BLaER1 (cell line): Measurements from ENCODE around the gene NCOA5.

Experiments used
- H3K27ac ChIP-seq: shearing (Covaris generic); formaldehyde crosslinking; 2 replicates; pipeline ENCODE4 v1.8.1; 2022
- H3K27me3 ChIP-seq: shearing (Covaris generic); formaldehyde crosslinking; 2 replicates; pipeline ENCODE4 v1.8.1; 2022
- H3K36me3 ChIP-seq: shearing (Covaris generic); formaldehyde crosslinking; 2 replicates; pipeline ENCODE4 v1.8.1; 2022
- H3K4me1 ChIP-seq: shearing (Covaris generic); formaldehyde crosslinking; 2 replicates; pipeline ENCODE4 v1.8.1; 2022
- H3K4me2 ChIP-seq: shearing (Covaris generic); formaldehyde crosslinking; 2 replicates; pipeline ENCODE4 v1.8.1; 2022
- H3K4me3 ChIP-seq: shearing (Covaris generic); formaldehyde crosslinking; 2 replicates; pipeline ENCODE4 v1.8.1; 2022
- H3K9ac ChIP-seq: shearing (Covaris generic); formaldehyde crosslinking; 2 replicates; pipeline ENCODE4 v1.8.1; 2022
- H3K9me3 ChIP-seq: shearing (Covaris generic); formaldehyde crosslinking; 2 replicates; pipeline ENCODE4 v1.8.1; 2022
- H4K20me1 ChIP-seq: shearing (Covaris generic); formaldehyde crosslinking; 2 replicates; pipeline ENCODE4 v1.8.1; 2022
- Cebpa-rat ChIP-seq: shearing (Covaris generic); IDR thresholded peaks from 2 replicates; pipeline ENCODE4 v1.8.1; 2022

Gene NCOA5

GRCh38 chr20:46083101-46083500 lies 6.7 kb downstream of the NCOA5 start:
- no peaks in the 10 kb centered on the region for H3K9me3 ChIP-seq
- H3K4me2 ChIP-seq: no peak overlapping the region
- TF ChIP-seq Cebpa-rat: no peak
- peaks cover 26% of the 10 kb centered on the region for H3K36me3 ChIP-seq
- H3K9ac ChIP-seq: no peak overlapping the region
- H3K4me3 ChIP-seq: no peak overlapping the region
- peaks cover 21% of the 10 kb centered on the region for H3K4me1 ChIP-seq
- peaks cover 100% of the 10 kb centered on the region for H4K20me1 ChIP-seq
- no peak overlapping the region for H3K27ac ChIP-seq
- H3K27me3 ChIP-seq: no peaks in the 10 kb centered on the region

GRCh38 chr20:46081074-46081473 lies 8.7 kb downstream of the NCOA5 start:
- Histone ChIP-seq H3K27ac (no peak overlapping the region), H3K4me2 (no peak overlapping the region), H3K36me3 (peaks cover 43% of the 10 kb centered on the region), H3K9ac (no peak overlapping the region), H3K4me3 (no peak overlapping the region), H3K27me3 (no peaks in the 10 kb centered on the region), H3K4me1 (0 out of 2 replicates have a peak, but pooled peaks cover 4% of the 10 kb centered on the region), H3K9me3 (no peaks in the 10 kb centered on the region), H4K20me1 (peaks cover 100% of the 10 kb centered on the region)
- TF ChIP-seq Cebpa-rat: no peak

- Histone ChIP-seq H3K4me2 (no peak overlapping the region), H3K36me3 (peaks cover 57% of the 10 kb centered on the region), H3K27ac (no peak overlapping the region), H3K4me3 (no peak overlapping the region), H3K9ac (no peak overlapping the region), H3K9me3 (no peaks in the 10 kb centered on the region), H3K27me3 (no peaks in the 10 kb centered on the region), H3K4me1 (0 out of 2 replicates have a peak, but pooled peaks cover 4% of the 10 kb centered on the region), H4K20me1 (peaks cover 100% of the 10 kb centered on the region)
- no peak for TF ChIP-seq Cebpa-rat
Measured at GRCh38 chr20:46078954-46079353, 10.8 kb downstream of the NCOA5 start.

GRCh38 chr20:46077642-46078305 lies 12.0 kb downstream of the NCOA5 start:
- Histone ChIP-seq H3K4me1 (no peaks in the 10 kb centered on the region), H3K9me3 (no peaks in the 10 kb centered on the region), H3K4me3 (no peak overlapping the region), H3K36me3 (peaks cover 63% of the 10 kb centered on the region), H4K20me1 (peaks cover 100% of the 10 kb centered on the region), H3K27me3 (no peaks in the 10 kb centered on the region), H3K4me2 (no peak overlapping the region), H3K9ac (no peak overlapping the region), H3K27ac (no peak overlapping the region)
- TF ChIP-seq Cebpa-rat: no peak

GRCh38 chr20:46076806-46077205 lies 13.0 kb downstream of the NCOA5 start:
- H3K9me3 ChIP-seq: no peaks in the 10 kb centered on the region
- TF ChIP-seq Cebpa-rat: no peak
- H3K4me3 ChIP-seq: no peak overlapping the region
- no peak overlapping the region for H3K9ac ChIP-seq
- H3K27ac ChIP-seq: no peak overlapping the region
- no peaks in the 10 kb centered on the region for H3K4me1 ChIP-seq
- H3K36me3 ChIP-seq: peaks cover 66% of the 10 kb centered on the region
- peaks cover 100% of the 10 kb centered on the region for H4K20me1 ChIP-seq
- H3K27me3 ChIP-seq: no peaks in the 10 kb centered on the region
- H3K4me2 ChIP-seq: no peak overlapping the region

- Histone ChIP-seq H3K4me2 (no peak overlapping the region), H3K4me1 (no peaks in the 10 kb centered on the region), H3K4me3 (no peak overlapping the region), H3K36me3 (peaks cover 75% of the 10 kb centered on the region), H3K27ac (no peak overlapping the region), H3K9ac (no peak overlapping the region), H3K9me3 (no peaks in the 10 kb centered on the region), H3K27me3 (no peaks in the 10 kb centered on the region), H4K20me1 (peaks cover 100% of the 10 kb centered on the region)
- no peak for TF ChIP-seq Cebpa-rat
Measured at GRCh38 chr20:46074006-46074405, 15.8 kb downstream of the NCOA5 start.

GRCh38 chr20:46073443-46073842 lies 16.3 kb downstream of the NCOA5 start:
- Histone ChIP-seq H3K27ac (no peak overlapping the region), H3K27me3 (no peaks in the 10 kb centered on the region), H3K36me3 (peaks cover 75% of the 10 kb centered on the region), H3K4me1 (no peaks in the 10 kb centered on the region), H3K4me3 (no peak overlapping the region), H3K9ac (no peak overlapping the region), H3K9me3 (no peaks in the 10 kb centered on the region), H3K4me2 (no peak overlapping the region), H4K20me1 (peaks cover 100% of the 10 kb centered on the region)
- no peak for TF ChIP-seq Cebpa-rat

DNA sequence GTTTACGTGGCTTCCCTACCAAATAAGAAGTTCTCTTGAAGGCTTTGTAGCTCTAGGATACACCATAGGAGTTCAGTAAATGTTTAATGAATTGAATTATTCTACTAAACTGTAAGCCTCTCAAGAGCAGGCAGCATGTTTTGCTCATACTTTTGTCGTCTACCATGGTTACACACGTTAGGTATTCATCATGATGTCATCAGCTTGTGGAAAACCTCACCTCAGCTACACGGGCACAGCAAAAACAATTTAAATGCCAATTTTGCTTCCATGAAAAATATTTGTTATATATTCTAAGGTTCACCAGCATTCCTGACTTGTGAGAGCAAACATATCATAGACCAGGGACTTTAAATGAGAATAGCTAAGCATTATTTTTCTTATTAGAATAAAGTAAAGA lies 16.7 kb downstream of the NCOA5 start:
- no peak overlapping the region for H3K4me3 ChIP-seq
- H3K27ac ChIP-seq: no peak overlapping the region
- no peaks in the 10 kb centered on the region for H3K27me3 ChIP-seq
- H3K36me3 ChIP-seq: peaks cover 75% of the 10 kb centered on the region
- H3K9ac ChIP-seq: no peak overlapping the region
- TF ChIP-seq Cebpa-rat: no peak
- peaks cover 100% of the 10 kb centered on the region for H4K20me1 ChIP-seq
- no peaks in the 10 kb centered on the region for H3K4me1 ChIP-seq
- H3K4me2 ChIP-seq: no peak overlapping the region
- no peaks in the 10 kb centered on the region for H3K9me3 ChIP-seq

DNA sequence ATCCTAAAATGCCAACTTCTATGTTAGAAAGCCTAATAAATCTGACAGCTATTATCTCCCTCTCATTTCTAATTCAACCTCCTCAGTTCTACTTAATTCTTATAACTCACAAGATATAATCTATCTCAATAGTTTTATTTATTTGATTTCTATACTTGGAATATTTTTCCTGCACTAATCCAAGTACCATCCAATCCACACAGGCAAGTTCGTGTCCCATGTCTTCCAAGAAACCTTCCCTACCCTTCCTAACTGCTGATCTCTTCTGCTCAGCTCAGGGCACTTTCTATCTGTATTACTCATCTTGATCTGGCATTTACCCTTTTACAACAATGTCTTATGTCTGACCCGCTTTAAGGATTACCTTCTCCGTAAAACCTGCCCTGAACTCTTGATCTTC lies 18.2 kb downstream of the NCOA5 start:
- no peaks in the 10 kb centered on the region for H3K9me3 ChIP-seq
- H3K36me3 ChIP-seq: peaks cover 74% of the 10 kb centered on the region
- H3K27me3 ChIP-seq: no peaks in the 10 kb centered on the region
- no peak overlapping the region for H3K4me2 ChIP-seq
- H3K27ac ChIP-seq: no peak overlapping the region
- no peak overlapping the region for H3K9ac ChIP-seq
- no peaks in the 10 kb centered on the region for H3K4me1 ChIP-seq
- TF ChIP-seq Cebpa-rat: no peak
- no peak overlapping the region for H3K4me3 ChIP-seq
- peaks cover 99% of the 10 kb centered on the region for H4K20me1 ChIP-seq

DNA sequence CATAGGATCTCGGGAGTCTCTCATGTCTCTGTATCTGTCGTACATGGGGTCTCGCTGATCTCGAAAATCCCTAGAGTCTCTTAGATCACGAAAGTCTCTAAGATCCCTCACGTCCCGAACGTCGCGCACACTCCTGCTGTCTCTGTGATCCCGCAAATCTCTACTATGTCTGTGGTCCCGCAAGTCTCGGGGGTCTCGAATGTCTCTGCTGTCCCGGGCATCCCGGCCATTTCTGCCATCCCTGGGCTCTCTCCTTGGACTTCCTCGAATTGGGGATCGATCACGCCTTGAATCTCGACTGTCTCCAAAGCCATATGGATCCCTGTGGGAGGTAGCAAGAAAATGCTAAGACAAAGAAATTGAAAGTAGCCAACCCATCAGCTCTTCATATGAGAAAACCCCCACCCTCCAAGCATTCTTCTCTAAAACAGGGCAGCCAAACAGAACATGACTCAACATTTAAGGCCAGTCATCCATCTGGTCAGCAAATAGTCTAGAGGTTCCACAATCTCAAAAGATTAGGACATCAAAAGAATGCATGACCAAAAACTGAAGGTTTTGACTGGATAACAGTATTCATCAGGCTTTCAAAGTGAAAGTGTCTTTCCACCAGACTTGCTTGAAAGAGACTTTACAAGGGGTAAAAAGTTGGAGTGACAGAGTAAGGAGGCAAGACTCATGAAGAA lies 19.4 kb downstream of the NCOA5 start:
- Histone ChIP-seq H3K4me3 (no peak overlapping the region), H3K4me1 (no peaks in the 10 kb centered on the region), H3K9ac (no peak overlapping the region), H3K9me3 (no peaks in the 10 kb centered on the region), H3K4me2 (no peak overlapping the region), H3K36me3 (peaks cover 78% of the 10 kb centered on the region), H4K20me1 (peaks cover 99% of the 10 kb centered on the region), H3K27ac (no peak overlapping the region), H3K27me3 (no peaks in the 10 kb centered on the region)
- TF ChIP-seq Cebpa-rat: no peak
